Activated CD8-positive, alpha-beta T cell treated with anti-CD3 and anti-CD28 coated beads, Interleukin-2, amount 10 ng/mL, durations not matched to agents 7 days and 5 days (primary cell): ENCODE measurements around the gene COL7A1. TPM values are rescaled to one million over a fixed set of nuclear protein-coding genes. Genes with fewer than 3 reads are reported as not detected.

Experiments
- ATAC-seq: fragments of 150-1000 bp; cut with Tn5 transposase; one replicate; pipeline ENCODE4 v1.10.0; 2021; ENCODE audit warnings: moderate library complexity
- CTCF ChIA-PET: fragments of 350-600 bp; sonication (Branson Sonifier 250); formaldehyde crosslinking; loops from one replicate; lab custom pipeline; 2021; ENCODE audit warnings: antibody characterized with exemption; lab: Charles Lee
- POLR2A ChIA-PET: fragments of 350-600 bp; sonication (Branson Sonifier 250); formaldehyde crosslinking; loops from one replicate; lab custom pipeline; 2021; ENCODE audit warnings: antibody characterized with exemption; lab: Charles Lee
- DNase-seq: peaks from one replicate; pipeline ENCODE4 v3.0.0-alpha.2; 2020
- H3K27ac Mint-ChIP-seq: one replicate; pipeline ENCODE4 v1.8.0; 2021; ENCODE audit warnings: mild to moderate bottlenecking, mixed read lengths
- H3K27me3 Mint-ChIP-seq: one replicate; pipeline ENCODE4 v1.8.0; 2021; ENCODE audit warnings: low read depth, mixed read lengths
- H3K36me3 Mint-ChIP-seq: one replicate; pipeline ENCODE4 v1.8.0; 2021; ENCODE audit warnings: low read depth, mixed read lengths
- H3K4me1 Mint-ChIP-seq: one replicate; pipeline ENCODE4 v1.8.0; 2021; ENCODE audit warnings: low read depth, mixed read lengths
- H3K4me3 Mint-ChIP-seq: one replicate; pipeline ENCODE4 v1.8.0; 2021; ENCODE audit warnings: mild to moderate bottlenecking, mixed read lengths
- H3K9me3 Mint-ChIP-seq: one replicate; pipeline ENCODE4 v1.8.0; 2022; ENCODE audit warnings: mixed read lengths; ENCODE audit not compliant: insufficient read depth
- total RNA-seq, 2 experiments: library from RNA; stranded (reverse); gene quantifications; one replicate each; pipeline ENCODE4 v1.2.3, GENCODE V29; 2021

The COL7A1 gene
- total RNA-seq, 2 experiments from 2014 or later = 1.2 to 1.6 TPM

DNA sequence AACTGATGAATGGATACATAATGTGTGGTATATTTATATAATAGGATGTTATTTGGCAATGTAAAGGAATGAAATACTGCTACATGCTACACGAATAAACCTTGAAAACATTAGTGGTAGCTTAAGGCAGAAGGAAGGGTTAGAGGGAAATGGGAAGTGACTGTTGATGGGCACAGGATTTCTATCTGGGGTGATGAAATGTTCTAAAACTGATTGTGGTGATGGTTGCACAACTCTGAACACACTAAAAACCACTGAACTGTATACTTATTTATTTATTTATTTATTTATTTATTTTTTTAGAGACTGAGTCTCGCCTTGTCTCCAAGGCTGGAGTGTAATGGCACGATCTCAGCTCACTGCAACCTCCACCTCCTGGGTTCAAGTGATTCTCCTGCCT, 66.4 kb downstream of the COL7A1 start:
- ChIA-PET POLR2A (no interaction called here), CTCF (interaction anchor here (0.6 to 5.9 kb wide), 6 partner anchors 9 to 93 kb away, joined by 3 to 33 read pairs (median 4); no protein-coding TSS in a partner anchor)
- Mint-ChIP-seq H3K9me3 (no peaks in the 10 kb centered on the region), H3K4me3 (no peak overlapping the region), H3K27me3 (no peaks in the 10 kb centered on the region), H3K4me1 (peaks cover 6% of the 10 kb centered on the region), H3K36me3 (peaks cover 43% of the 10 kb centered on the region), H3K27ac (no peak overlapping the region)
- no peak for ATAC-seq
- no peak for DNase-seq

DNA sequence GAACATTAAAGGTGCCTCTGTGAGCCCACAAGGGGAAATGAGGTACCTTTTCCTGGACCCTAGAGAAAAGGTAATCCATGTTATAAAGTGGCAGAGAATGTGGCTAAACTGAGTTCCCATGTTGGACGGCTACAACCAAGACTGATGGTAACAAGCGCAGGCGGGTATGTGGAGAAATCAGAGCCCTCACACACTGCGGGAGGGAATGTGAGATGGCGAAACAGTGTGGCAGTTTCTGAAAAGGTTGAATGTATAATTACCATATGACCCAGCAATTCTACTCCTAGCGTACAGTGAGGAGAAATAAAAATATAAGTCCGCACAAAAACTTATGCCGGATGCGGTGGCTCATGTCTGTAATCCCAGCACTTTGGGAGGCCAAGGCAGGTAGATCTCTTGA, 67.1 kb downstream of the COL7A1 start:
- Mint-ChIP-seq H3K4me3 (no peak overlapping the region), H3K9me3 (no peaks in the 10 kb centered on the region), H3K36me3 (peaks cover 42% of the 10 kb centered on the region), H3K4me1 (peaks cover 4% of the 10 kb centered on the region), H3K27me3 (no peaks in the 10 kb centered on the region), H3K27ac (no peak overlapping the region)
- ChIA-PET POLR2A (no interaction called here), CTCF (interaction anchor here (0.6 to 5.9 kb wide), 4 partner anchors 21 to 92 kb away, joined by 3 to 33 read pairs (median 4); no protein-coding TSS in a partner anchor)
- DNase-seq = no peak
- no peak for ATAC-seq

DNA sequence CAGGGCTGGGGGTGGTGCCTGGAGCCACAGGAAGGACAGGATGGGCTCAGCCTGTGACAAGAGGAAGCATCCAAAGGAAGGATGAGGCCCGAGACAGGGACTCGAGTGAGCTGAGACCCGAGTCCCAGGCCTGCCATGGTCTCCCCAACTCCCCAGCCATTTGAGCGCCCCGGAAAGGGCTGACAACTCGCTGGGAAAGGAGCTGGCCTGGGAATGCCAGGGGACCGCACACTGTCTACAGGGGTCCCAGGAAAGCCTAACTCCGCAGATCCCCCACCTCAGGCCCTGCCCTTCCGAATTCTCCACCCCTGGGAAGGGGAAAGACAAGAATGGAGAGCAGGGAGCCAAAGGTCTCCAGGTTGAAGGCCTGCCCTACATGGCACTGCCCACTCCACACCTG, 70.2 kb downstream of the COL7A1 start:
- ATAC-seq = no peak

DNA sequence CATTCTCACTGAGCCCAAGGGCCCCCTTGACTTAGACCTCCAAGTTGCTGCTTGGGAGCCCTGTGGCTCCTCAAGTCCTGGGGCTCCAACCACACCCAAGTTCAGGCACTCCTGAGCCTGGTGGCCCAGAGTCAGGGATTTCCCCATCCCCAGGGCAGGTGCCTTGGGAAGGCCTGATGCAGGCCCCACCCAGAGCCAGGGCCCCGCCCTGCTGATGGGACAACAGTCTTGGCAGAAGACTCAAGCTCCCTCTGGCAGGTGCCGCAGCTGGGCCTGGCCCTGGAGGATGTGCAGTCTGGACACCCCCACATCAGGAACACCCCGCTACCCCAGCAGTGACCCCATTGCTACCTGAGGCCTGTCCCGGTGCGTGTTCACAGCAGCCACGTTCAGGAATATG, 73.5 kb downstream of the COL7A1 start:
- Mint-ChIP-seq H3K4me1 (peaks cover 43% of the 10 kb centered on the region), H3K27me3 (no peaks in the 10 kb centered on the region), H3K36me3 (peaks cover 27% of the 10 kb centered on the region), H3K4me3 (no peak overlapping the region), H3K9me3 (no peaks in the 10 kb centered on the region), H3K27ac (no peak overlapping the region)
- CTCF ChIA-PET = interaction anchor here (1.3 kb wide), 1 partner anchor 85 kb away, joined by 4 read pairs; no protein-coding TSS in a partner anchor
- DNase-seq (no peak), ATAC-seq (no peak)
- POLR2A ChIA-PET = no interaction called here

More for the DNA sequence above, 70.2 kb downstream of the COL7A1 start:
- ChIA-PET CTCF (interaction anchor here (1.8 kb wide), 1 partner anchor 89 kb away, joined by 10 read pairs; no protein-coding TSS in a partner anchor), POLR2A (no interaction called here)
- Mint-ChIP-seq H3K27ac (peak overlapping the region; percentile 2), H3K4me3 (no peak overlapping the region), H3K36me3 (peaks cover 36% of the 10 kb centered on the region), H3K4me1 (peaks cover 10% of the 10 kb centered on the region), H3K27me3 (no peaks in the 10 kb centered on the region), H3K9me3 (no peaks in the 10 kb centered on the region)
- no peak for DNase-seq

DNA sequence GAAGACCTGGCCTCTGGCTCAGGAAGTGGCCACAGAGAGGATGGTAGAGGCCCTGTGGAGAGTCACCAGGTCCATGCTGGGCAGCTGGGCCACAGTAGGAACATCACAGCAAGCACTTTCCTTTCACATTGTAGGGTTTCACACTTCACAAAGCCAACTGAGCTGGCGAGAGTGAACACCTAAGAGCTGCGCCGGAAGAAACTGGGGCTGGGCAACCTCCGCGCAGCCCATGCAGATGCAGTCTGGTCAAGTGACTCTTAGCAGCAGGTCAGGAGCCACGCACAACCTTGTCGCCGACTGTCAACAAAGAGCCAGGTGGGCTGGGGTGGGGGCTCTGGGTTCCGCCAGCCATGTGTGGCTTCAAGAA, 75.9 kb downstream of the COL7A1 start:
- POLR2A ChIA-PET = no interaction called here

DNA sequence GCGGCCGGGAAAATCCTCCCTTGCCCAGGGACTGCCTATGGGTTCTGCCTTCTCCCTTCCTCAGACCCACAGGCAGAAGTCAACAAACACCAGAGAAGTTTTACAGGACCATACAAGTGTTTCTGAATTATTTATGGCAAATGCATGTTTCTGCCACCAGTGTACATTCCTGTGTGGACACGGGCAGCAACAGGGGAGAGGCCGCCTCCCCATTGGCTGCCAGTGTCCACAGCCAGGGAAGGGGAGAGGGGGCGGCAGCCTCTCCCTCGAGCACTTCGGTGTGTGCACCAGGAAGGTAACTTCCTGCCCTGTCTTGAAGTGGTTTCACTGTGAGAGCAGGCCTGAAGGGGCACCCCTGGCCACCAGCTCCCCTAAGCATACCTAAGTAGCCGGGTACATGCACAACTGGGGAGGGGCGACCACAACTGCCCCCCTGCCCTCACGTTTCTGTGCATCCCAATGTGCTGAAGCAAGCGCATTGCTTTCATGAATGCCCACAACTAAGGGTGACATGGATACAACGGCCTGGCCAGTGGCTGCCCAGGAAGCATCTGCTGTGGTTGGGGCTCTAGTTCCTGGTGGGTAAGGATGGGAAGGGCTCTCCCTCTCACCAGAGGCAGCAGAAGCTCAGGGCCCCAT, 76.4 kb downstream of the COL7A1 start:
- Mint-ChIP-seq H3K27me3 (no peaks in the 10 kb centered on the region), H3K9me3 (no peaks in the 10 kb centered on the region), H3K4me3 (no peak overlapping the region), H3K36me3 (peaks cover 24% of the 10 kb centered on the region), H3K27ac (peak overlapping the region; percentile 82), H3K4me1 (peaks cover 67% of the 10 kb centered on the region)
- DNase-seq = peak; percentile 41
- ATAC-seq = peak; percentile 49
- ChIA-PET CTCF (interaction anchor here (0.6 to 1.6 kb wide), 3 partner anchors 10 to 83 kb away, joined by 3 to 7 read pairs (median 3); partner anchors contain the start of genes CCDC51 and TMA7), POLR2A (no interaction called here)

More for the DNA sequence above, 75.9 kb downstream of the COL7A1 start:
- DNase-seq = no peak
- H3K27ac Mint-ChIP-seq = peak overlapping the region; percentile 82
- no peaks in the 10 kb centered on the region for H3K9me3 Mint-ChIP-seq
- no peaks in the 10 kb centered on the region for H3K27me3 Mint-ChIP-seq
- peaks cover 25% of the 10 kb centered on the region for H3K36me3 Mint-ChIP-seq
- CTCF ChIA-PET = interaction anchor here (0.6 to 1.6 kb wide), 3 partner anchors 10 to 83 kb away, joined by 3 to 7 read pairs (median 3); partner anchors contain the start of genes CCDC51 and TMA7
- peaks cover 62% of the 10 kb centered on the region for H3K4me1 Mint-ChIP-seq
- ATAC-seq = no peak
- H3K4me3 Mint-ChIP-seq = no peak overlapping the region

DNA sequence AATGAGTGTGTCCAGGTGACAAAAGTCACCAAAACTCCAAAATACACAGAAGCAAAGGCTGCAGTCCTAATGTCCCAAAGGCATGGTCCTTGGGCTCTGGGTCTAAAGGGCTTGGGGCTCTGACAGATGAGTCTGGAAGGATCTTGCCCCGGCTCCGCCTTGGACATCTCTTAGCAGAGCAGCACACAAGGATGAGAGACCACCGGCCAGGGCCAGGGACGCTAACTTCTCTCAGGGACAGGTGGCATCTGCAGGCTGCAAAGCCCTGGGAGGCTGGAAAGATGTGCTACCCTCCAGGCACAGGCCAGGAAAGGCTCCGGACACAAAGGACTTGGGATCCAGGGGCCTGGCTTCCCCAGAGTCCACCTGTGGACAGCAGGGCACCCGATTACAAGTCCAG, 77.1 kb downstream of the COL7A1 start:
- POLR2A ChIA-PET = no interaction called here
- DNase-seq = no peak
- H3K9me3 Mint-ChIP-seq = no peaks in the 10 kb centered on the region
- peak overlapping the region; percentile 82 for H3K27ac Mint-ChIP-seq
- H3K4me3 Mint-ChIP-seq = no peak overlapping the region
- H3K36me3 Mint-ChIP-seq = peaks cover 22% of the 10 kb centered on the region
- H3K27me3 Mint-ChIP-seq = no peaks in the 10 kb centered on the region
- peaks cover 69% of the 10 kb centered on the region for H3K4me1 Mint-ChIP-seq
- no peak for ATAC-seq
- CTCF ChIA-PET = interaction anchor here (1.6 kb wide), 1 partner anchor 82 kb away, joined by 7 read pairs; no protein-coding TSS in a partner anchor

DNA sequence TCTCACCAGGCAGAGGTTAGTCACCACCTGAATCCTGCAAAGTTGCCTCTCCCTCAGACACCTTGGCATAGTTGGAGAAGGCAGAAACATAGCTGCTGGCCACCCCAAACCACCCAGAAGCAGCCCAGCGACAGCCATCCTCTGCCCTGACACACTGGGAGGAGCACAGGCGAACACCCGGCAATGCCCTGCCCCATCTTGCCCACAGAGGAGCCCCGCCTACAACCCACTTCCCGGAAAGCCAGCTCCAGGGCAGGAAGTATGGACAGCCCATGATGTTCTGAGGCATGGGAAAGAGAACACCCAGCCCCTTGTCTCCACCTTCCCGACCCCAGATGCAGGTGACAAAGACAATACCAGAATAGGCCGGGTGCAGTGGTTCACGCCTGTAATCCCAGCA, 78.6 kb downstream of the COL7A1 start:
- no peak for ATAC-seq
- DNase-seq = peak; percentile 46
- peak overlapping the region; percentile 77 for H3K27ac Mint-ChIP-seq
- ChIA-PET POLR2A (interaction anchor here (2.0 kb wide), 1 partner anchor 50 kb away, joined by 9 read pairs; a partner anchor contains a TSS), CTCF (interaction anchor here (0.8 to 4.0 kb wide), 5 partner anchors 10 to 80 kb away, joined by 3 to 29 read pairs (median 10); no protein-coding TSS in a partner anchor)
- peaks cover 17% of the 10 kb centered on the region for H3K36me3 Mint-ChIP-seq
- no peaks in the 10 kb centered on the region for H3K9me3 Mint-ChIP-seq
- H3K27me3 Mint-ChIP-seq = peaks cover 4% of the 10 kb centered on the region
- peaks cover 73% of the 10 kb centered on the region for H3K4me1 Mint-ChIP-seq
- peak overlapping the region; percentile 50 for H3K4me3 Mint-ChIP-seq

DNA sequence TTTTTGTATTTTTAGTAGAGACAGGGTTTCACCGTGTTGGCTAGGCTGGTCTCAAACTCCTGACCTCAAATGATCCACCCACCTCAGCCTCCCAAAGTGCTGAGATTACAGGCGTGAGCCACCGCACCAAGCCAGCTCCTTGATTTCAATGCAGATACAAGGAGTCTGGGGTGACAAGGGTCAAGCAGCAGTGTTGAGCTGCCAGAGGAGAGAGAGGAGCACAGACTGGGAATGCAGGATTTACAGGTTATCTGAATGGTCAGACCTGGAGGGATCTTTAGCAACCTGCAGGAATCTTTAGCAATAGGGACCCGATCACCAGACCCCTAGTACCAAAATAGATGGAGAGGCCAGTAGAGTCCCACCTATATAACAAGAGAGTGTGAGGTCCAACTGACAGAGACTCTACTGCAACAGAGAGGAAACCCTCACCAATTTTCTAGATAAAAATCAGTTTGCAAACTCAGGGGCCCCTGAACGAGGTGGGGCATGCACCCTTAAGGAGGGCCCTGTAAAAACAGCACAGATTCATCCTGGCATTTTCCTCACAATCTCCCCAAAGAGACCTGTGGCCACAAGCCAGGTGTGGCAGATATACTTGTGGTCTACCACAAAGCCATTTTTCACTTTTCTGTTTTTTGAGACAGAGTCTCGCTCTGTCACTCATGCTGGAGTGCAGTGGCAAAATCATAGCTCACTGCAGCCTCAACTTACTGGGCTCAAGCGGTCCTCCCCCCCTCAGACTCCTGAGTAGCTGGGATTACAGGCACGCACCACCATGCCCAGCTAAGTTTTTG, 80.5 kb downstream of the COL7A1 start:
- no peaks in the 10 kb centered on the region for H3K9me3 Mint-ChIP-seq
- peak overlapping the region; percentile 43 for H3K4me3 Mint-ChIP-seq
- peak; percentile 77 for DNase-seq
- ChIA-PET CTCF (interaction anchor here (0.8 to 4.0 kb wide), 9 partner anchors 8 to 114 kb away, joined by 3 to 29 read pairs (median 5); partner anchors contain the start of gene SHISA5), POLR2A (interaction anchor here (0.6 to 3.7 kb wide), 5 partner anchors 9 to 58 kb away, joined by 3 to 14 read pairs (median 4); a partner anchor contains a TSS)
- peak; percentile 73 for ATAC-seq
- H3K27ac Mint-ChIP-seq = peak overlapping the region; percentile 75
- peaks cover 6% of the 10 kb centered on the region for H3K27me3 Mint-ChIP-seq
- H3K36me3 Mint-ChIP-seq = peaks cover 12% of the 10 kb centered on the region
- H3K4me1 Mint-ChIP-seq = peaks cover 65% of the 10 kb centered on the region
